Measurements from ENCODE around the gene SNRPD2. TPM values are rescaled to one million over a fixed set of nuclear protein-coding genes. Genes with fewer than 3 reads are reported as not detected.

Gene SNRPD2
- total and polyA plus RNA-seq, 8 donors, result 276 to 392 (median 334) TPM

- Histone ChIP-seq H3K36me3 (peaks cover 0 to 35% of the 10 kb centered on the region in 2 donors), H3K27ac (no peak overlapping the region), H3K4me3 (no peak overlapping the region), H3K9me3 (no peaks in the 10 kb centered on the region), H3K27me3 (no peaks in the 10 kb centered on the region), H3K4me1 (peaks cover 0 to 19% of the 10 kb centered on the region in 2 donors)
- no peak for ATAC-seq
- TF ChIP-seq CTCF (IDR thresholded peaks at IDR 0.05), result no peak
- DNase-seq, result peak in 1 of 4 donors; percentile 79
- intact Hi-C loops (cut with DNase I), result no loop called here
These were observed 20.3 kb upstream of the SNRPD2 start for GRCh38 chr19:45711851-45712698.

GRCh38 chr19:45710356-45711130 lies 18.8 kb upstream of the SNRPD2 start:
- intact Hi-C loops (cut with DNase I), result no loop called here
- no peak for ATAC-seq

GRCh38 chr19:45705710-45706415 lies 14.1 kb upstream of the SNRPD2 start:
- no peak overlapping the region for H3K27ac ChIP-seq
- H3K4me1 ChIP-seq, result no peaks in the 10 kb centered on the region

More at GRCh38 chr19:45710356-45711130, 18.8 kb upstream of the SNRPD2 start:
- Histone ChIP-seq H3K4me1 (peaks cover 0 to 9% of the 10 kb centered on the region in 2 donors), H3K27me3 (no peaks in the 10 kb centered on the region), H3K4me3 (no peak overlapping the region), H3K9me3 (no peaks in the 10 kb centered on the region), H3K36me3 (peaks cover 0 to 35% of the 10 kb centered on the region in 2 donors), H3K27ac (no peak overlapping the region)
- no peak for TF ChIP-seq CTCF (IDR thresholded peaks at IDR 0.05)
- no peak for DNase-seq

GRCh38 chr19:45705115-45705514 lies 13.4 kb upstream of the SNRPD2 start:
- Histone ChIP-seq H3K9me3 (no peaks in the 10 kb centered on the region), H3K4me1 (no peaks in the 10 kb centered on the region), H3K27ac (no peak overlapping the region), H3K27me3 (no peaks in the 10 kb centered on the region), H3K4me3 (no peak overlapping the region), H3K36me3 (peaks cover 0 to 31% of the 10 kb centered on the region in 2 donors)
- no peak for ATAC-seq
- no peak for TF ChIP-seq CTCF (IDR thresholded peaks at IDR 0.05)
- no peak for DNase-seq
- intact Hi-C loops (cut with DNase I), result no loop called here

More at GRCh38 chr19:45705710-45706415, 14.1 kb upstream of the SNRPD2 start:
- Histone ChIP-seq H3K27me3 (no peaks in the 10 kb centered on the region), H3K9me3 (no peaks in the 10 kb centered on the region), H3K4me3 (no peak overlapping the region), H3K36me3 (peaks cover 0 to 30% of the 10 kb centered on the region in 2 donors)
- DNase-seq, result no peak
- no peak for TF ChIP-seq CTCF (IDR thresholded peaks at IDR 0.05)
- intact Hi-C loops (cut with DNase I), result no loop called here
- ATAC-seq, result no peak

Measured in left lung (tissue), 10 donors.